Astrocyte (in vitro differentiated cells and primary cell): ENCODE data around the gene SNX3.

Experiments
- CTCF ChIP-seq: IDR thresholded peaks from 2 replicates; pipeline ENCODE4 v1.5.1; 2011; ENCODE audit warnings: low read depth, mild to moderate bottlenecking, inconsistent platforms, low read length, moderate library complexity; ENCODE audit not compliant: insufficient read depth
- EZH2 ChIP-seq: IDR thresholded peaks from 2 replicates; pipeline ENCODE4 v1.6.1; 2012; ENCODE audit warnings: mild to moderate bottlenecking, low read length, inconsistent platforms; ENCODE audit not compliant: insufficient read depth

GRCh38 chr6:108260809-108261569 is at the start of gene SNX3:
- TF ChIP-seq CTCF: no peak
- no peak for TF ChIP-seq EZH2
